HG02840 (cell line): ENCODE results near the gene SIX3.

ENCODE experiments used
- ATAC-seq: cut with Tn5 transposase; IDR thresholded peaks from one replicate; pipeline ENCODE4 v1.9.1; 2021; ENCODE audit warnings: mild to moderate bottlenecking, moderate library complexity, moderate number of reproducible peaks; ENCODE audit not compliant: unreplicated experiment, low FRiP score

SIX3 gene

DNA sequence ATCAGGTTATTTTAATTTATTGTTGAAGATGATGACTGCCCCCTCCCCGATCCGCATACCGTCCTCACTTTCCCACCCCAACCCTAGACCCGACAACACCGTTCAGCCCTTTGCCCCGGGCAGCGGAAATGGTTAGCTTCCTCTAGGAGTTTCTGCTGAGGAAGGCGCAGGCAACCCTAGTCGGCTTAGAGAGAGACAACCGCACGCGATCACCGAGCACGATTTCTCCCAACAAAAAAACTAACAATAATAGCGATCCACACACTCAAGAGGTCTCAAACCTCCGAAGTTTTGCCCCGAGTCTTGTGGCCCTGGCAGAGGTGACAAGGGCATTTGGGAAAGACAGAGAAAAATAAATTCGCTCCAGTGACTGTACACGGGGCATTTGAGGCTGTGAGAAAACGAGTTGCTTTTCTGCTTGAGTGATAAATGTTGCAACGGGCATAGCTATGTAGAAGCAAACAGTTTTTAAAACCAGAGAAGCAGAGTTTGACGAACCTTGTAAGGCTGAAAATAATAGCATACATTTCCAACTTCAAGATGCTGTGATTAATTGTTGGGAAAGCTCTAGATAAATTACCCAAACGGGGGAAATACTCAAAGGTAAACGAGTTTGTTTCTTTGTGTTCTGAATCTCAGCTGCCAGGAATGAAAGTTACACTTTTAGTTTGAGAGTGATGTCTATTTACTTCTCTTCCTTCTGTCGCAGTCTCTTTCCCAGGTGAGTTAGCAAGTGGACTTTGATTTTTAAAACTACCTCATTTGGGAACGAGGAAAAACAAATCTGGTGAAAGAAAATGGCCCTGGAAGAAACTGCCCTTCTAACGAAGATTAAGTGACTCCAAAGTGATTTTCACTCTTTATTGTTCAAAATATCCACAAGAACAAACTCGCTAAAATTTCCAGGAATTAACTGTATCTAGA, 11.0 kb upstream of the SIX3 start:
- no peak for ATAC-seq

DNA sequence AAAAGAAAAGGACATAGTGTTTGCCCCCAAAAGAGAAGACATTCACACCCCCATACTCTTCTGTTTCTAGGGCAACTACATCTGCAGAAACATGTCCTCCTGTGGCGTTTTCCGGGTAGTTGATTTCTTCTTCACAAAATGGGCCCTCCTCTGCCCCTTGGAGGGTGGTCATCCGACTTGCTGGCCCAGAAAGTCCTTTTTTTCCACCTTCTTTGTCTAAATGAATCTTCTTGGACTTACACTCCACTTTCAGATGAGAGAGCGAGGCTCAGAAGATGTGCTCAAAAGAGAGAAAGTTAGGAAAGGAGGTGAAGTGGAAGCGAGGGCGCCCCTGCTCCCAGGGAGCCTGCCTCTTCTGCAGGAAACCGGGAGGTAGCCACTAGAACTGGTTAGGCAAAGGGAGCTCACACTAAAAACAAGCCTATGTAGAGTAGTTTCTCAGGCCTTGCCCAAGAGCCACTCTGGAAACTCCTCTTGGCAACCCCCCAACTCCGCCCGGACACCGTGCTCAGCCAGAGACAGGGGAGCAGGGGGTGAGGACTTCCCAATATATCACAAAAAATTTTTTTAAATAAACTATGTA, 10.2 kb upstream of the SIX3 start:
- ATAC-seq: no peak

DNA sequence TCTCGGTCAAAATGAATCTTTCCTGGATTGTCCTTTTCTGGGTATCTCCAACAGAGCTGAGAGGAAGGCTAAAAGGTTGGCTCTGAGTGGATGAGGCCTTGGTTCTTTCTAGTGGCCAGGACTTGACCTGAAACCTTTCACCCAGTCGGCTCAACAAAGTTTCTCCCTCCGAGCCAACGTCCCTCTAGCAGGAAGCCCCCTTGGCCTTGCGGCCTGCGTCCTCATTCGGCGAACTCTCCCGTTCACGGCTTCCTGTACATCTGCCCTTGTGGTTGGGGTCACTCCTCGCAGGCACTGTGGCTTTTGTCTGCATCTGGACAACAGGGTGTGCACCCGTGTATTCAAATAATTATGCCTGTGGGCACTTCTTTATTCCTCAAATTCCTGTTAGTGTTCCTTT, 9.4 kb upstream of the SIX3 start:
- no peak for ATAC-seq

DNA sequence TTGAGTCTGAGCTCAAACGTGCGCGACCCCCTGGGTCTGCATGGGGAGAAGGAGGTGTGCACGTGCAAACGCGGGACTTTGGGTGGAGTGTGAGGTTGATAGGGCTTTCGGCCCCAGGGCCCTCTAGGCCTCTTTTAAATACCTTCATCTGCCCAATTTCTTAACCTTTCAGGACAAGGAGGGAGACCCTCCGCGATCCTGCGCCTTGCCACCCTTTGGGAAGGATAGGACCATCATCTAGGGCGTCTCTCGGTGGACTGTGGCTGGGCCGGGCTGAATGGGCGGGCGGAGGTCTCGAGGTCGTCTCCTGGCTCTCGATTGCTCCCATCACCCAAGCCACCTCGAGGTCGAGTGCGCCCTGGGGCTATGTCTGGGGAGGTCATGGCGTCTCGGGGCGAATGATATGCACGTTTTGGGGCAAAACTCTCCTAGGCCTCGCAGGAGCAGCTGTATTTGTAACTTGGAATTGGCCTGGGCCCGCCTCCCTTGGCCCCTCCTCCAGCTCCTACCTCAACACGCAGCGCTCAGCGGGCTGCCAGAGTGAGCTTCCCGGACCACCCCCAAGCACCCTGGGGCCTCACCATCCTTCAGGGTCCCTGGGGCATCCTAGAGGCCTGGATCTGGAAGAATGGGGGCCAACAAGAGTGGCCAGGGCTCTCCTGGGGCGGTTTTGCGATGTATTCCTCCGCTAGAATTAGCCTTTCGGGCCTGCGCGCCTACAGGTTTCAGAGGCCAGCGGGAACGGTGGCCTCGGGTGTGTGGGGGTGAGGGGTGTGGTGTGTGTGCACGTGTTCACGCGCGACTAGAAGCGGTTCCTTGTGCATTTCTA, 8.7 kb upstream of the SIX3 start:
- ATAC-seq: no peak

DNA sequence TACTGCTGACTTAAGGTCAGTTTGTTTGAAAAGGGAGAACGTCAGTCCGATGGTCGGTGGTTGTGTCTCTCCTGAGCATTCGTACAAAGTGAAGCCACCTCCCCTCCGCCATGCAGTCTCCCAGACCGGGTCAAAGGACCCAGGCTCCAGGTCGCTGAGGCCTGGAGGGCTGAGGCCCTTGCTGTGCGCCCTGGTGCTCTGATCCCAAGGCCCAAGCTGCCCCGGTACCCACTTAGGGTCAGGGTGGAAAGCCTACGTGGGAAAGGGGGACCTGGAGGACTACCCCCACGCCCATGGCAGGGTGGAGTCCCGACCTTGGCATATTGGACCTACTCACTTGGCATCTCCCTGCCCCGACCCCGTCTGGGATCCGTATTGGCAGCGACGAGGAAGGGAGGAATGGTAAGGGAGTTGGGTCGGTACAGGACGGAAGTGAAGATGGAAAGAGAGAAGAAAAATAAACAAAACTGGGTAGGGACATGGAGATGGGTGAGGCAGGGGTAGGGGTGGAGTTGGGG, 8.0 kb upstream of the SIX3 start:
- ATAC-seq: no peak

DNA sequence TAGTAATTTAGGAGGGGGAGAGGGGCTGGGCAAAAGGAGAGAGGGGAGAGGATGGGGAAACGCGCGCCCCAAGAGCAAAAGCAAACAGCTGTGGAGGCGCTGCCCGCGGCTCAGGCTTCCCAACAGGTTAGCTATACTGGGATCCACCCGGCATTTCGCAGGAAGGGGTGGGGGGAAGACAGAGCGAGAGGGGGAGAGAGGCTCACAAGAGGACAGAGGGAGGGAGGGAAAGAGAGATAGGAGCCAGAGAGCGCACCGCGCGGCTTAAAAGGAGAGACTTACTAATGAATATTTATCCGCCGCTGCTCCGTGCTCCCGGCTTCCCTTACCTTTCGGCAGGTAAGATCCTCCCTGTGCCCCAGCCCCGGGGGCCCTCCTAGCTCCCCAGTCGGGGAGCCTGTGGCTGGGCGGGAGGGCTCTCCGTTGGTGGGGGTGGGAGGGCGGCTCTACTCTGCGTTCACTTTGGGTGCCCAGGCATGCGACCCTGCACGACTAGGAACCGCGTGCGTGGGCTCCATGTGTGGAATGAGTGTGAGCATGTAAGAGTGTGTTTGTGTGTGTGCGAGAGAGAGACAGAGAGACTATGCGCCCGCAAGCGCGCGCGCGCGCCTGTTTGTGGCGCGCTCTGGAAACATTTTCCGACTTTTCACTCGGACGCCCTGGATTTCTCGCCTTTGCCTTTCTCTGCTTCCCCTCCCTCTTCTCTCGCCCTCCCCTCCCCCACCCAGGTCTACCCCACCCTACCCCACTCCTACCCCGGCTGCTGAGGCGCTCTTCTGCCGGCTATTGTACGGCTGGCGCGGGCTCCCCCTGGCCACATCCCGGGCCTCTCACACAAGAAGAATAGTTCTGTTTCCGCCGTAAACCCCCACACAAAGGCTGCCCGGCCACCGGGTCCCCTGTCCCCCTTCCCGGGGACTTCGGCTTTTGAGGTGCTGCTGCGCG, 7.2 kb upstream of the SIX3 start:
- ATAC-seq: no peak

DNA sequence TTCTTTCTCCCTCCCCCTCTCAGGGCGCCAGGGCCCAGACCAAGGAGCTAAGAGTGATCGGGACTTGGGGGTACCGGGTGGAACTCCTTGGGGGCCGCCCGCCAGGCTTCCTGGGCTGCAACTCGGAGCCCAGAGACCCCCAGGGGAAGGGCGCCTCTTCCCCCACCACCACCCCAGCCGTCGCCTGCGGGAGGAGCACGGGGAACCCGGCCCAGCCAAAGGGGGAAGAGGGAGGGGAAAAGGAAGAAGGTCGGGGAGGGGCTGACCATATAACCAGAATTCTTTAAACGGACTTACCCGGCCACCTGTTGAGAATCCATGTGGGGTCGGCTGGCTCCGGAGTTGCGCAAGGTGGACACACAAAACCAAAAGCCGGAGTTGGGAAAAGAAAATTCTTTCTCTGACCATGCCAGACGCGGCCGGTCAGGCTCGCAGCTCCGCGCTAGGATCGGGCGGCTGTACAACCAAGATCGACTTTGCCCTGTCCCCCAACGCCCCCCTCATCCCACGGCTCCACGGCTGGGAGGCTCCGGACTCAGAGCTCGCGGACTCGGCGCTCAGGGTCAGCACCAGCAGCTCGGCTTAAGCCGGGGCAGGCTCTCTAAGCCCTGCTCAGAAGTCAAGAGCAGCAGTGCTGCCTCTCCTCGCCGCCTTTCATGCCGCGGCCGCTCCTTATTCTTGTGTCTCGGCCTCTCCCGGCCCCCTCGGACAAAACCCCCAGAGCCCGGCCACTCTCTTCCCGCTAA, 6.3 kb upstream of the SIX3 start:
- ATAC-seq: no peak

DNA sequence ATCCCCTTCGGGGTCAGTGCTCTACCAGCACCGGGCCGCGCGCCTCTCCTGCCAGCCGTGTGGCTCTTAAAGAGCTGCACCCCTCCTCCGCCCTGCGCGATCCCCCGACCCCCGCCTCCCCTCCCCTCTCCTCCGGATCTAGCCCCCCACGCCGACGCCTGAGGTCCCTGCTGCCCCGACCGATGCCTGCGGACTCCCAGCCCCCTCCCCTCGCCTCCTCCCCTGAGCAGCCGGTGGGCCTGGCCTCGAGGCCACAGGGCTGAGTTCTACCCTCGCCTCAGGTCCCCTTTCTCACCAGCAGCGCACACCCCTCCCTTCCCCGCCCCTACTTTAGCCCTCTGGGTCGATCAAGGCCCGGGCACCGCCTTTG, 5.8 kb upstream of the SIX3 start:
- ATAC-seq: no peak

DNA sequence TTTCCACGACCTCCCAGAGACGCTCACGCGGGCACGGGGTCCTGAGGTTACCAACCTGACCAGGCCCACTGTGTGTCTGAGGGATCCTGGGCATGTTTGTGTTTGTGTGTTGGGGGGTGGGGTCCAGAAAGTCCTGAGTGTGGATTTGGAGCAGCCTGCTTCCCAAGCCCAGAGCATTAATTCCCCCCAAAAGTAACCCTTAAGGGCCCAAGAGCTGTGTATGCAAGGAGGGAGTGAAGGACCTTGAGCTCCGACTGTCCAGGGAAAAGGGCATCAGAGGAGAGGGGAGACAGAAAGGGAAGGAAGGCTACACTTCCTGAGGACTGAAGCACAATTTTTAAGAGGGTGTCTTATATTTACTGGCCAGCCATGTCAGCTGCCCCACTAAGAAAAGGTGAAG, 5.2 kb upstream of the SIX3 start:
- no peak for ATAC-seq

DNA sequence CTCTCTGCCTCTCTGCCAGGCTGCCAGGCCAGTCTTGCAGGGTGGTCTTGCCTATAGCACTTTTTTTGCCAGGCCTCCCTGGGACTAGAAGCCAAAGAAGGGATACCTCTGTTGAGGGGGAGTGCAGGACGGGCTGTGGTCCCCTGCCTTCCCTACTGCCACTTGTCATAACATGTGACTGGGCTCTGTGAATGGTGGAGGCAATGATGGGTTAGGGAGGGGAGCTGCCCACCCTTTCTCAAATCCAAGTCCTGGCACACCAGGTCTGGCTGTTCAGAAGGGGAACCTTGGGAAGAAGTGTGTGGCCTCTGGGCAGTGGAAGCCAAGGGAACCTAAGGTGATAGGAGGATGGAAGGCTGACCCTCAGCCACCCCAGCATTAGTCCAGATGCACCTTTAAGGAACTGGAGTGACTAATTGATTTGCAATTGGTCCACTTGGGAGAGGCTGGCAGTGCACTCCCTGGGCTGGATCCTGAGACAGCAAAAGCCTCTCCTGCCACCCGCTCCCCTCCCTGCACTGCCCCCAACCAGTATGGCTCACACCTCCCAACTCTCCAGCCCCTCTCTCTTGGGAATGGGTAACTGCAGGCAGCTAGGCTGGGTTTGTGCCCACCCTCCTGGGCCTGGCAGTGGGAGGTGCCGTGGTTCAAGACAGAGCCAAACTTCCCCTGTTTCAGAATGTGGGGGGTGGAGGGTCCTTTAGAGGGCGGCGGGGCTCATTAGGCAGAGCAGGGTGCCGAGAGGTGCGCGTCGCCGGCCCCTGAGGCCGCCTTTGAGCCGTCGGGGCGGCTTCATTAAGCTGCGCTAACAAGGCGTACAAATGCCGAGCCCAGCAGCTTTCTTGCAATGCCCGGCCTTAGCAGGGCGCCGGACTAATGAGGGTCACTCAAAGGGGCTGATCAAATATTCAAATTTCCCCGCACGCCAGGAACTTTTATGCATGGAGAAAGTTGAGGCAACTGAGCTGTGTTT, 4.5 kb upstream of the SIX3 start:
- ATAC-seq: no peak

DNA sequence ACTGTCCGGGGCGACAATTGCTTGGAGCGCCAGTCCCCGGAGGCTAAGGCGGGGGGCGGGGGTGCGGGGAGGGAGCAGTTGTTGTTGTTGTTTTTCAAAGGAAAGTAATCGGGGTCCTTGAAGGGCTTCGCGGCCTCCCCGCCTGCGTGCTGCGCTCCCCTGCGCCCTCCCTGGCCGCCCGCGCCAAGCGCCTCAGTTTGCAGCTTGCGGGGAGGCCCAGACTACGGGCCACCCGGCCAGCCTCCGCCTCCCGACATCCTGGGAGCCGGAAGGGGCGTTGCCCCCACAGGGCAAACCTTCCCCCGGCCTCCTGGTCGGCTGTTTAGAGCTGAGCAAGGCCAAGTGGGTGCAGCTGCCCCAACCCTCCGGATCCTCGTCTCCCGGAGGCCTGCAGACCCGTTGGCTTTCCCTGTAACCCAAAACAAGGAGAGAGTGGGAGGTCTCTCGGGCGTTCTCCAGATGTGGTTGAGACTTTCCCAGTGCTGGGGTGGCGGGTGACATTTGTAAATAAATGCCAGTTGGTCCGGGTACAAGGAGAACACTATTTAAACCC, 3.7 kb upstream of the SIX3 start:
- no peak for ATAC-seq

DNA sequence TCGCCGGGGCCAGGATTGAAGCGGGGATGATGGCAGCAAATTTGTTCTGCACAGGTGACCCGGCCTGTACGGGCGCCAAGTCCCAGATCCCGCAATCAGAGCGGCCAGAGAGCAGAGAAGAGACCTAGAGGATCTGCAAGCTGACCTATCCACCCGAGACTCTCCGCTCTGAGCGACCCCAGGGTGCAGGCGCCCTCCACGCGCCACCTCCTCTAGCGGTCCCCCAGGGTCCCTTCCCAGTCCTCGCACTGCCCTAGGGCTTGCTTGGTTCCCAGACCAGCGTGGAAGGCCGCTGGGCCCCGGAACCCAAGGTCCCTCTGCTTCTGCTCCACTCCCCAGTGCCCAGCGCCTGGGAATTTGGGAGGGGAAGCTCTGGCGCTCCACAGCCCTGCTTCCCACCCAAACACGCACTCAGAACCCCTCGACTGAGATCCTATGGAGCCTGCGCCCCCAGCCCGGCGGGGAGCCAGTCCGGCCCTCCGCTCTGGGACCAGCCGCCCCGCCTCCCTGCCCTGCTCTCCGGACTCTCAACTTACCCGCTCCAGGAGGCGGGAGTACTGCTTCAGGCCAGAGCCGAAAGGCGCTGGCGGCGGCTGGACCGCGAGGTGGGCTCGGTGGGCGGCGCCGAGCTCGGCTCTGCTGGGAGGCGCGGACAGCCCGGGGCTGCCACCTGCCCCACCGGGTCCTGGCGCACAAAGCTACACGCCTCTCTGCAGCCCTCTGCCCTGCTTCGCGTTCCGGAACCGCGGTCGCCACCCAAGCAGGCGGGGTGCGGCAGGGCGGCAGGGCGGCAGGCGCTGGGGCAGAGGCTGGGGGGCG, 3.0 kb upstream of the SIX3 start:
- ATAC-seq: no peak

DNA sequence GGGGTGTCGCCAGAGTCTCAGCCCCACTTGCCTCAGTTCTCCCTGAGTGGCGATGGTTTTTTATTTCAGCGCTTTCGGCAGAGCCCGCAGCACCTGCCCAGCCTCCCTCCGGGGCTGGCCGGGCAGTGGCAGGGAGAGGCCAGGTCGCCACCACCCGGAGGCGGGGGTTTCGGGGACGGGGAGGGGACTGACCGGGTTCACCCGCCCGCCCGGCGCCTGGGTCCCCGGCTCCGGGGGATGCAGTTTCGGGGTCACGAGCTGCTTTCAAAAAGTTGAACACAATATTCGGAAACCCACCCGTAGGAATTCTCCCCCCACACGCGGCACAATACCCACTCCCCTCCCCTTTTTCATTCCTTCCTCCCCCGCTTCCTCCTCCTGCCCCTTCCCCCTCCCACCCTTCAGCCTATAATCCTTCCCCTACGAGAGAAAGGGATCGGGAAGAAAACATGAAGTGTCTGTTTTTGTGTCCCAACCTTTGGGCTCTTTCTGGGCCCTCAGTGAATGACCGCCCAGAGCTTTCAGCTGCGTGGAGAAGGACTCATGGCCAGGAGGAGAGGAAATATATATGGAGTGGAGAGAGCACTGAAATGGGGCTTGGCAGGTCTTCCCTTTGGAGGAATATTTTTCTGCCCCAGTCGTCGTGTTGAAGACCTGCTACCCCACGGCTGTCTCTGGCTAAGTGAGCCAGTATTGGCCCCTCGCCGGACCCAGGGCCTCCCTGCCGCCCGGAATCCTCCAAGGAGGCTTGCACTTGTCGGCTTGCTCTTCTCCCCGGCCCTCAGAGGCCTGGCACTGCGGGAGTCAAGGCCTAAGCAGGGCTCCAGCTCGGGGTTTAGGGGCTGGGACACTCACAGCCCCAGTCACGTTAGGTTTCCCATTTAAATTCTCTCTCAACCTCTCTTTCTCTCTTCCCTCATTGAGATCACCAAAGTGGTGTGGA, 2.1 kb upstream of the SIX3 start:
- ATAC-seq: no peak

DNA sequence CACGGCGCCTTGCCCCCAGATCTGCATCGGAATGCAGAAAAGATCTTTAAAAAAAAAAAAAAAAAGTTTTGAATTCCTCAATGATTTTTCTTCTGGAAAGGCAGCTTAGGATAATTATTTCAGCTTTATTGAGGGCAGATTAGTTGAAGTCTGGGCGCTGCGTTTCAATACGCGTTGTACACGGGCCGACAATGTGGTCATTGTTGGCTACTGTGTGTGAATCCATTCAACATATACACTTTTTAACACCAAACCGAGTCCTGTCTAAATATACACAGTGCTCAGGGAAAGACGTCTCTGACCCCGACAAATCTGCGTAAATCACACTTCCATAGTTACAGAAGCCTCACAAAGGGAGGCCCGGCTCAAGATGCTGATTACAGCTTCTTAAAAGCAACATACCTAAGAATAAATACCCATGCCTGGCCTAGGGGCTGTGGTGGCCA, 1.4 kb upstream of the SIX3 start:
- no peak for ATAC-seq

DNA sequence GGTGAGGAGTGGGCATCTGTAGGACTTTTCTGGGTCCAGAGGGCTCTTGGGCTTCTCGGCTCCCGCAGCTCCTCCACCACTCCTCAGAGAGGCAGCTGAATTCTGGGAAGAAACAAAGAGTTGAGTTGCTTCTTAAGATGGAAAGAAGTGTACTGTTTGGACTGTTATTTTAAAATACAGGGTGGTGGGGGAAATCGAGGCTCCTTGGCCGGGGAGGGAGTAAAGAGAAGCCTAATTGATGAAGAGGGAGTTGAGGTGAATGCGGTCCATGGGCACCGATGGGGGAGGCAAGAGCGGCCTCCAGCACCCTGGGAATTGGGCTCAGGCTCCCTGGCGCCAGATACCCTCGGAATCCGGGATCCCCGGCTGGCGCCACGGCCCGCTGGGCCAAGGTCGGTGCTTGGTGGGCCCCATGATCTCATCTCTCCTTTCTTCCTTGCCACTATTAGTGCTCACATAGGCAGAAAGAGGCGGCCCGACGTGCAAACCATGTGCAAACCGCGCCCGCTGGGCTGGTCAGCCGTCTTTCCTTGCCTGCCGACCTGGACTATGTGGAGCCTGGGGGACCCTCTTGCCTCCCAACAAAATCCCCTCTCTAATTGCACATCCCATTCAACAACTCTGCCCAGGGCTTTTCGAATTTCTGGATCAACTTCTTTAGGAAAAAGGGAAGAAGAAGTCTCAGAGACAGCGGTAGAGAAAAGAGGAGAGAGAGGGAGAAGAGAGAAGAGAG, 604 bp upstream of the SIX3 start:
- ATAC-seq: no peak
